ENCODE measurements around the gene NEU2.
A peak's percentile ranks its signal among the peaks of the same experiment; 100 is the strongest.

NEU2 gene

GRCh38 chr2:233032551-233033320, at the start of gene NEU2:
NEU2 (plus strand) TSS chr2:233032672; CDS start chr2:233032672, 0 bp downstream.
- DNase-seq (ENCODE audit: low spot score) = no peak

GRCh38 chr2:232982926-232983668, 49.4 kb upstream of the NEU2 start:
- DNase-seq (ENCODE audit: low spot score) = no peak

- DNase-seq (ENCODE audit: low spot score) = no peak
These were observed 48.8 kb upstream of the NEU2 start for GRCh38 chr2:232983669-232984140.

GRCh38 chr2:232984451-232985207, 47.8 kb upstream of the NEU2 start:
- no peak for DNase-seq (ENCODE audit: low spot score)

DNA sequence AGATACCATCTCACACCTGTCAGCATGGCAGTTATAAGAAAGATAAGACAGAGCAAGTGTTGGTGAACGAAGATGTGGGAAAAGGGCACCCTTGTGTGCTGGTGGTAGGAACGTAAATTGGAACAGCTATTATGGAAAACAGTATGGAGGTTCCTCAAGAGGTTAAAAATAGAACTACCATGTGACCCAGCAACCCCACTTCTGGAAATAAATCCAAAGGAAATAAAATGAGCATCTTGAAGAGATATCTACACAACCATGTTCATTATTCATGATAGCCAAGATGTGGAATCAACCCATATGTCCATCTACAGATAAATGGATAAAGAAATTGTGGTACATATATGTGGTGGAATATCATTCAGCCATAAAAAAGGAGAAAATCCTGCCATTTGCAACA, 46.3 kb upstream of the NEU2 start:
- no peak for DNase-seq (ENCODE audit: low spot score)

DNA sequence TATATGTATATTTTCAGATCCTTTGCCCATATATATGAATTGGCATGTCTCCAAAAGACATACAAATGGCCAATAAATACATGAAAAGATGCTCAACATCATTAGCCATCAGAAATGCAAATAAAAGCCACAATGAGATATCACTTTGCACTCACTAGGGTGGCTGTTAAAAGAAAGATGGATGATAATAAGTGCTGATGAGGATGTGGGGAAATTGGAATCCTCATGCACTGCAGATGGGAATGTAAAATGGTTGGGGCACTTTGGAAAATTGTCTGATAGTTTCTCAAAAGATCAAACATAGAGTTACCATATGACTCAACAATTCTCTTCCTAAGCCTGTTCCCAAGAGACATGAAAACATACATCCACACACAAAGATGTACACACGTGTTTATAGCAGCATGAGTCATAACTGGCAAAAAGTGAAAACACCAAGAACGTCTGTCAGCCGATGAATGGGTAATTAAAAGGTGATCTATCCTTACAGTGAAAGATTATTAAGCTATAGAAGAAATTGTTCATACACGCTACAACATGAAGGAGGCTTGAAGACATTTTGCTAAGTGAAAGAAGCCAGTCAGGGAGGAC, 39.1 kb upstream of the NEU2 start:
- DNase-seq (ENCODE audit: low spot score) = no peak

DNA sequence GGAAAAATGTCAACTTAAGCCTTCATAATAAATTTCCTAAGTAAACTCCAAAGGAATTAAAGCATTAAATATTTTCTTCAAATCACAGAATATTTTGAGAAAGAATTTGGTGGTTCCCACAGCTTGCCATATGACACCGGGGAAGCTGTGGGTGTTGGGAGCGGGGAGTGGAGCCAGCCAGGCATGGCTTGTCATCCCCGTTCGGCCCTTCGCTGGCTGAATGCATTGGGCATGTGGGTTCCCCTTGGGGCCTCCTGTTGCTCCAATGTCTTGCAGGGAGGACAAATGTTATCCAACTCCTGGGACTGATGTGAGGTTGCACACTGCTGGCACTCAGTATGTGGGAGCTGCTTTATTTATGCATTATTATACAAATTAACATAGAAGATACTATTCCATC, 38.0 kb upstream of the NEU2 start:
- DNase-seq (ENCODE audit: low spot score) = no peak

DNA sequence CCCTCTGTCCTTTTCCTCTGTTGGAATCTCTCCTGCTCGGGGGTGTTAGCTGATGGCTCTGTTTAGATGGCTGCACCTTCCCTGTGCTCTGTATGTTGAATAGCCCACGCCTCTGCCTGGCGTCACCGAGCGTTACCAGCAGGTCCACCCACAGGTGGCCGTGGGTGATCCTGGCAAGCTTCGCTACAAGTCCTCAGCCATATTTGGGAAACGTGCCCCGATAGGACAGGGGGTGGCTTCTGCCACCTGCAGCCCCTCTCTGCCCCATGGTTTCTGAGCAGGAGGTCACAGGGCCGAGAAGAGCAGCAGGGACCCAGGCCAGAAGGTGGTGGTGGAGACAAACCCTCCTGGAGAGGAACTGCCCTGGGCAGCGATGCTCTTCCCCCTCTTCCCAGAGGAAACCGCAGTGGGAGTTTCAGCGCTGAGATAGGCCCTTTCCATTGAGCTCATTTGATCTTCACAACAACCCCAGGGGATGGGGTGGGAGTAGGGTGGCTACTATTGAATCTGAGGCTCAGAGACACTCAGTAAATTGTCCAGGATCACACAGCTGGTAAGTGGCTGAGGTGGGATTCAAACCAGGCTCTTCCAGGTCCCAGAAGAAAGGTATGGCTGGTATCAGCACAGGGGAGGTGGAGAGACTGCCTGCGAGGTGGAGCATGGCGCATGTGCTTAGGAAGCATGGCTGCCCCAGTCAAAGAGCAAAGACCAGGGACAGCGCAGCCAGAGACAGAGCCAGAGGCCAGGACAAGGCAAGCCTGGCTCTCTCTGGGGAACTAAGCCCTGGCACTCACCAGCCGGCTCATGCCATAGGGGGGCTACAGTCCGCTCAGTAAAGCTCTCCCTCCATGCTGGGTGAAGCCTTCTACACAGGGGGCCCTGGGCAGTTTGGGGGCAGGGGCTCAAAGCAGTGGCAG, 34.5 kb upstream of the NEU2 start:
- DNase-seq (ENCODE audit: low spot score) = no peak

- no peak for DNase-seq (ENCODE audit: low spot score)
These were observed 33.8 kb upstream of the NEU2 start for GRCh38 chr2:232998666-232998985.

- peak; percentile 27 for DNase-seq (ENCODE audit: low spot score)
These were observed 33.1 kb upstream of the NEU2 start for GRCh38 chr2:232999354-232999753.

GRCh38 chr2:233000886-233001750, 31.4 kb upstream of the NEU2 start:
- no peak for DNase-seq (ENCODE audit: low spot score)

DNA sequence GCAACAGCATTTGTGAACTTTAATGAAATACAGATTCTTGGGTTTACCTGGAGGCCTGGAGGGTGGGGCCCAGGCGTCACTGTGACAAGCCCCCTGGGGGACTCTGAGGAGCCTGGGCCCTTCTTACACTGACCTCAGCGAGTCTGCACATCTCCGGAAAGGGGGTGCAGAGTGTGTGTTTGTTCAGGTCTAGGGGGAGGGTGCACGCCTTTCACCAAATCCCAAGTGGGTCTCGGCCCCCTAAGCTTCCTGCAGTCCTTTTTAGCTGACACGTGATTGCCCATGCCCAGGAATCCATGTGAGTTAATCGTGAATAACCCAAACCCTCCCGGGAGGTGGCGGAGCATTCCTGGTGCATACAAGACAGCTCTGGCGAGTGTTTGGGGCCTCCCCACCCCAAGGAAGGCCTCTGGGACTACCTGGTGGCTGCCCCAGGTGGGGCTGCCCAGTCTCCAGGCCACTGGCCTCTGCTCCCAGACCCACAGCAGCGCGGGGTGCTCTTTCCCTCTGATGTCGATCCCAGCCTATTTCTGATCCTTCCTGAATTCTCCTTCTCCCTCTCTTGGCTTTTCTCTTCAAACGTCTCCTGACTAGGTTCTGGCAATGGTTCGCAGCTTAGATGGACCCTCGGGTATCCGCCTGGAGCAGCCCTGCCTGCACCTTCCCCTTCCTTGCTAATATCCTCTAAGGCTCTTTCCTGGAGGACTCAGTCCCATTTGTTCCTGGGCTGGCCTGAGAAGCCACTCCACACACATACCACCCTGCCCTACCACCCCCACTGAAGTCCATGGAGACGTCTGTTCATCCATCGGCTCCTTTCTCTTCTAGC, 29.4 kb upstream of the NEU2 start:
- no peak for DNase-seq (ENCODE audit: low spot score)

DNA sequence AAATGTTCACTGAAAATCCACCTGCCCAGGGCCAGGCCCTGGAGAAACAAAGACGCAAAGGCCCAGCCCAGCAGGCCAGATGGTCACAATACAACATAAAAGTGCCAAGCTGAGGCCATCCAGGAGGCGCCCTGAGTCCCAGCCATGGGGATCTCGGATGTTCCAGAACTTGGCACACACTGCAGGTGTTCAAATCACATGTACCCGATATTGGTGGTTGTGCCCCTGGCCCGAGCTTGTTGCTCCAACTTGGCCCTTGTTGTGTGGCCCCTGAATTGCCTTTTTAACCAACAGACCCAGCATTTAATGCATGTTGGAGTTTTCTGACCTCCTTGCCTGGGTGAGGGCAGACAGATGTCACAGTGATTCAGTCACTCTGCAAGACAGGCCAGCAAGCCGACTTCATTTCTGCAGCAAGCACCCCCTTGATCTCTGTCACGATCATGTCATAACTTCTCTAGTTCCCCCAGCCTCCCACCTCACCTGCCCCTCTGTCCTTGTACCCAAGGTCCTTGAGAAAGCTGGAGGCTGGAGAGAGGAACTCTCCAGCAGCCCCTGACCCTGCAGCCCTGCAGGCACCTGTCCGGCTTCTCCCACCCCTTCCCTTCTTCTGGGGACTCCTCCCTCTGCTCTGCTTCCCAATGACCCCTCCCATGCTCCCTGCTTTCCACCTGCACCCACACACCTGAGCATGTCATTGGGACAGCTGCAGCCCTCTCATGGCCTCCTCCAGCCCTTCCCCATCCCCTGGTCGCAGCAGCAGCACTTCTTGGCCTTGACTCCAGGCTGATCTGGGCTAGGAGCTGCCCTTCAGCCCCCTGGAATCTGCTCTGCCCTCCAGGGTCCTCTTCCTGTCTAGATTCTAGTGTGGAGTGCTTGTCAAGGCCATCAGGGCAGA, 28.6 kb upstream of the NEU2 start:
- no peak for DNase-seq (ENCODE audit: low spot score)

DNA sequence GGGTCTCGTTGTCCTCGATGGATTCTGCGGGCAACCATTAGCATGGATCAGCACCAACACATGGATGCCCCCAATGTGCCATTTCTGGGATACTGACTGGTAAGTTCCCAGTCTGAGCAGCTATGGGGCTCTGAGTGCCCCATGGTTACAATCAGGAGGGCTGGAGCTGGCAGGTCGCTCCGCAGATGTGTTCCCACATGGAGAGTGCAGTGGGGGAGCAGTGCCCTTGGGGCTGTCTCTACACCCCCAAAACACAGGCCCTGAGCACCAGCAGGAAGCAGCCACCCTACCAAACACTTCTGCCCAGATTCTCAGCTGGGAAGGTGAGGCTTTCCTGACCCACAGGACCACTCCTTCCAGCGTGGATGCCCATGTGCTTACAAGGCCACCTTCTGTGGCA, 27.4 kb upstream of the NEU2 start:
- DNase-seq (ENCODE audit: low spot score) = no peak

GRCh38 chr2:233006648-233007047, 25.8 kb upstream of the NEU2 start:
- DNase-seq (ENCODE audit: low spot score) = no peak

DNA sequence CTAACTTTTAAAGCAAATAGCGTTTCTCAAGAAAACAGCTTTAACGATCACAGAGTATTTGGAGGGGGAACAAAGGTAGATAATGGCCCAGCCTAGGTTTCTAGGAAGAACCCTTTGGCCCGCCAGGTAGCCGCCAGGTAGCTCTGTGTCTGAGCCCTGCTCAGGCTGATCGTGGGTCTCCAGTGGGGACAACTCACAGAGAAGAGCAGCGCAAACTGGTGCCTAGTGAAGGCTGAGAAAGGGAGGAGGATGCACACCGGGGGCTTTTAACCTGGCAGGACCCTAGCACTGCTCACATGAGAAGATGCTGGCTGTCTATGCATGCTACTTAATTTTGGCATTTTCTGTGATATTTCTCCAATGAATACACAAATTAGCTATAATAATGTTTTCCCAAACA, 25.2 kb upstream of the NEU2 start:
- no peak for DNase-seq (ENCODE audit: low spot score)

GRCh38 chr2:233007739-233008138, 24.7 kb upstream of the NEU2 start:
- DNase-seq (ENCODE audit: low spot score) = no peak

- DNase-seq (ENCODE audit: low spot score) = no peak
These were observed 22.8 kb upstream of the NEU2 start for GRCh38 chr2:233009661-233010060.
